Left renal cortex interstitium (tissue), 4 donors: Measurements from ENCODE around the gene LUZP2. TPM values are rescaled to one million over a fixed set of nuclear protein-coding genes. Genes with fewer than 3 reads are reported as not detected.

ENCODE experiments used
- DNase-seq, 4 donors: peaks; one replicate each; pipeline ENCODE4 v3.0.0-alpha.2; 2013; ENCODE audit warnings: low read depth in 4 of 4, low spot score in 2 of 4, missing footprints in 1 of 4
- polyA plus RNA-seq, 4 donors: library from polyadenylated mRNA; unstranded; fragments of 120-200 nt; gene quantifications; one replicate each; pipeline ENCODE4 v1.2.1, GENCODE V29; 2013; ENCODE audit not compliant: insufficient read length in 4 of 4

The LUZP2 gene
- polyA plus RNA-seq, 4 donors, result 1.3 to 1.6 (median 1.5) TPM

GRCh38 chr11:25052844-25053243 lies 556.0 kb downstream of the LUZP2 start:
- no peak for DNase-seq

- no peak for DNase-seq
Measured at GRCh38 chr11:25057861-25058260, 561.0 kb downstream of the LUZP2 start.

- DNase-seq, result no peak
Measured at GRCh38 chr11:25065746-25066145, 568.9 kb downstream of the LUZP2 start.

GRCh38 chr11:25066706-25067105 lies 569.9 kb downstream of the LUZP2 start:
- no peak for DNase-seq

GRCh38 chr11:25068451-25068850 lies 571.6 kb downstream of the LUZP2 start:
- DNase-seq, result no peak

- no peak for DNase-seq
Measured at GRCh38 chr11:25094085-25094802, 597.4 kb downstream of the LUZP2 start.

GRCh38 chr11:25119416-25119815 lies 622.6 kb downstream of the LUZP2 start:
- DNase-seq, result no peak
